LNCAP (cell line): ENCODE results near the gene LNX1.

ENCODE experiments used
- CTCF ChIP-seq: fragments of 450-650 bp; IDR thresholded peaks from 2 replicates; pipeline ENCODE4 v1.5.1; 2017; ENCODE audit warnings: mild to moderate bottlenecking

The LNX1 gene

DNA sequence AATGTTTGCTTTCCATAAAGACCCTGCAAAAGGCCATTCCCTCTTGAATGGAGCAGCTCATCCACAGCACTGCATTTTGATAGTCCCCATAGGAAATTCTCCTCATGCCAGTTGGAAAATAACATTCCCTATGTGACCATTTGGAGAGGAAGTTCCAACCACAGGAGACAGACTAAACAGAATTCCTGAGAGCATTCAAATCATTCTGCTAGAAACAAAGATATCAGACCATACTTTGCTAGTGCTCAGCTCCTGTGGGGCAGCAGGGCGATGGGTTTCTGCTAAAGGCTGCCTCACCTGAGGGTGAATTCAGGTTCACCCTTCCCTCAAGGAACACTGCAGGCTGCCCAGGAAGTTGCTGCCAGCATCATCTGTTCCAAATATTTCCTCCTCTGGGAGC, 58.8 kb downstream of the LNX1 start:
- no peak for TF ChIP-seq CTCF

- TF ChIP-seq CTCF = no peak
Observed at GRCh38 chr4:53531585-53532224, 59.6 kb downstream of the LNX1 start.

GRCh38 chr4:53529025-53529424, 62.3 kb downstream of the LNX1 start:
- TF ChIP-seq CTCF = no peak

GRCh38 chr4:53527930-53528329, 63.4 kb downstream of the LNX1 start:
- no peak for TF ChIP-seq CTCF

GRCh38 chr4:53527326-53527725, 64.0 kb downstream of the LNX1 start:
- TF ChIP-seq CTCF = no peak

DNA sequence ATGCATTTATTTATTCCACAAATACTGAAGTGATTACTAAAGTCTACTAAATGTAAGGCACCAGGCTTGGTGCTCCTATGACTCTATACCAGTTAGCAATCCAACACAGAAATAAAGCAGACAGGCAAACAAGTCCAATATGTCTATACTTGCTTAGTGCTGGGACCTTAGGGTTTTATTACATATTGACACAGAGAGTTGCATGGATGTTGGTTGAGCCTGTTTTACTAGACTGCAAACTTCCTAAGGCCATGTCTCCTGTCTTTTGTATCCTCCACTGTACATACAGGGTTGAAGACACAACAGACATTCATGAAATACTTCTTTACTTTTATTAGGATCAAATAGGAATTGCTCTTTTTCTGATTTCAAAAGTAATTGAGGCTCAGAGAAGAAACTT, 69.0 kb downstream of the LNX1 start:
- TF ChIP-seq CTCF = no peak

GRCh38 chr4:53520116-53520515, 71.2 kb downstream of the LNX1 start:
- no peak for TF ChIP-seq CTCF

GRCh38 chr4:53518807-53519206, 72.5 kb downstream of the LNX1 start:
- TF ChIP-seq CTCF = no peak
